ENCODE results near the gene MAPK8IP2.

The MAPK8IP2 gene

GRCh38 chr22:50600538-50600937, at the start of gene MAPK8IP2:
Gene MAPK8IP2, plus strand, starts transcription at chr22:50600793. Its CDS starts 26 bp downstream, at chr22:50600819.
- DNase-seq (ENCODE audit: low read depth in 2 of 2) = no peak

- no peak for DNase-seq (ENCODE audit: low read depth in 2 of 2)
These were observed 49.3 kb upstream of the MAPK8IP2 start for GRCh38 chr22:50551160-50551752.

DNA sequence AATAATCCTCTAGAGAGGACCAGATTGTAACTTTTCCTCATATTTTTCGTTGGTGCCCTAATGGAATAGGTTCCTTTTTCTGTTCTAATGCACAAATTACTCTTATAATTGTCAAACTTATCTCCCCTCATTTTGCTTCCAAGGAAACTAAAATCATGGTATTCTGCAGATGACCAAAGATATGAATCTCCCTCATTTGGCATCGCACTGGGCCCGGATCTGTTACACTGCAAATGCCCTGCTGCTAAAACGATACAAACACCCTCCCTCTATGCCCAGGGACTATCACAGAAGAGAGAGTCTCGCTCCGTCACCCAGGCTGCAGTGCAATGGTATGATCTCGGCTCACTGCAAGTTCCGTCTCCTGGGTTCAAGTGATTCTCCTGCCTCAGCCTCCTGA, 47.3 kb upstream of the MAPK8IP2 start:
- DNase-seq (ENCODE audit: low read depth in 2 of 2) = no peak

- no peak for DNase-seq (ENCODE audit: low read depth in 2 of 2)
These were observed 43.9 kb upstream of the MAPK8IP2 start for GRCh38 chr22:50556703-50557102.

DNA sequence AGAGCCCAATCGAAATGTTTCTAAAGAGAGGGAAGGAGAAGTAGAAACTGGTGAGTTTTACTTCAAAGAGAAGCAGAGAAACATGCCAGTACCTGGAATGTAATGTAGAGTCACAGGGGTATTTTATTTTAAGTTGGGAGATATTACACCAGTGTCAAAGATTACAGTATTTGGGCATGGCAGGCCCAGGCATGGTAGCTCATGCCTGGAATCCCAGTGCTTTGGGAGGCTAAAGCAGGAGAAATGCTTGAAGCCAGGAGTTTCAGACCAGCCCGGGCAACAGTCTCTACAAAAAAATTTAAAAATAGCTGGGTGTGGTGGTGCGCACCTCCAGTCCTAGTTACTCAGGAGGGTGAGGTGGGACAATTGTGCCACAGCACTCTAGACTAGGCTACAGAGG, 40.6 kb upstream of the MAPK8IP2 start:
- DNase-seq (ENCODE audit: low read depth in 2 of 2) = no peak

GRCh38 chr22:50561401-50562358, 38.9 kb upstream of the MAPK8IP2 start:
- DNase-seq (ENCODE audit: low read depth in 2 of 2) = no peak

GRCh38 chr22:50562523-50563412, 37.8 kb upstream of the MAPK8IP2 start, which contains the start of gene SYCE3:
Gene SYCE3, minus strand, starts transcription at chr22:50562919. Its CDS starts 6,514 bp downstream, at chr22:50556405.
- peak; percentile 94 to 96 for DNase-seq (ENCODE audit: low read depth in 2 of 2)

DNA sequence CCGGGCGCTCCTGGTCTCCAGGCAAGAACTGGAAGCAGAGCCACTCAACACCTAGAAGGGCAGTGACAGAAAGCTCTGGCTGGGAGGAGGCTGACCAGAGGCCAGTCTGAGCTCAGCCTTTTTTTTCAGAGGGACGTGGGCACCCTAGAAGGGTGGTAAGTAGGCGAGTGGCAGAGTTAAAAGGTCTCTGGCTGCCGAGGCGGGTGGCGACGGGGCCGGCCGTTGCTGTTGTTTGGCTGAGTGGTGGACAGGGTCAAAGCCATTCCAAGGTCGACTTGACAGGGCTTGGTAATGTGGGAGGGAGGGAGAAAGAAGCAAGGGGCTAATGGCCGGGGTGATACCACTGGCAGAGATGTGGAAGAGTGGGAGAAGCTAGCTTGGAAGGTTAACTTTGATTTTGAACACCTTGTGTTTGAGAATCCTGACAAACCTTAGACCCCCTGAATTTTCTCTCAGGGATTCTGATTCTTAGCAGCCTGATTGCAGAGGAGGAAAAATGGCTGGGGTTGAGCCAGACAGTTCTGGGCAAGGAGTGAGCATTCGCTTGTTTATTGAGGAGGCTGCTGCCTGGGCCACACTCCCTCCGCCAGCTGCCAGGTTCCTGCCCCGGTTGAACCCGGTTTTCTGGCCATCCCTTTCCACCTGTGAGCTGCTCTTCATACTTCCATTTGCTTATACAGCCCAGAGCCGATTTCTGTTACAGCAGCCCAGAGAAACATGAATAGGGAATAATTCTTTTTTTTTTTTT, 37.0 kb upstream of the MAPK8IP2 start:
- no peak for DNase-seq (ENCODE audit: low read depth in 2 of 2)

GRCh38 chr22:50564289-50564688, 36.3 kb upstream of the MAPK8IP2 start:
- no peak for DNase-seq (ENCODE audit: low read depth in 2 of 2)

GRCh38 chr22:50567721-50568252, 32.8 kb upstream of the MAPK8IP2 start:
- DNase-seq (ENCODE audit: low read depth in 2 of 2) = no peak

- no peak for DNase-seq (ENCODE audit: low read depth in 2 of 2)
These were observed 32.0 kb upstream of the MAPK8IP2 start for GRCh38 chr22:50568626-50569025.

DNA sequence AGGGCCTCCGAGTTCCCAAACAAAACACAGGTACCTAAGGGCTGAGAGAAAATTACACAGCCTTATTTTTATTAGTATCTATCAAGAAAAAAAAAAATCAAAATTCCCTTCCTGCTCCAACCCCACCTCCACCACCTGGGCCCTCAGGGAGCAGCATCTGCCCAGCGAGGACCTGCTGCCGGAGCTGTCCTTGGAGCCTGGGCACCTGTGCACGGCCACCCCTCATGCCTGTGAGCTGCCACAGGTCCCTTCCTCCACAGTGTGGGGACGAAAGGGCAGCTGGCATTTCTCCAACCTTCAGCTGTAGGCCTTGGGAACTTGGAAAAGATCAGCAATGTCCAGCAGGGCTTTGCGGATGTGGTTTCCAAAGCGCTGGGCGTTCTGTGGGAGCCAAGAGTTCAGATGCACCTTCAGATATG, 31.5 kb upstream of the MAPK8IP2 start:
- no peak for DNase-seq (ENCODE audit: low read depth in 2 of 2)

- no peak for DNase-seq (ENCODE audit: low read depth in 2 of 2)
These were observed 30.6 kb upstream of the MAPK8IP2 start for GRCh38 chr22:50569896-50570535.

GRCh38 chr22:50570861-50571260, 29.7 kb upstream of the MAPK8IP2 start:
- no peak for DNase-seq (ENCODE audit: low read depth in 2 of 2)

GRCh38 chr22:50571264-50572175, 29.1 kb upstream of the MAPK8IP2 start:
- DNase-seq (ENCODE audit: low read depth in 2 of 2) = no peak

DNA sequence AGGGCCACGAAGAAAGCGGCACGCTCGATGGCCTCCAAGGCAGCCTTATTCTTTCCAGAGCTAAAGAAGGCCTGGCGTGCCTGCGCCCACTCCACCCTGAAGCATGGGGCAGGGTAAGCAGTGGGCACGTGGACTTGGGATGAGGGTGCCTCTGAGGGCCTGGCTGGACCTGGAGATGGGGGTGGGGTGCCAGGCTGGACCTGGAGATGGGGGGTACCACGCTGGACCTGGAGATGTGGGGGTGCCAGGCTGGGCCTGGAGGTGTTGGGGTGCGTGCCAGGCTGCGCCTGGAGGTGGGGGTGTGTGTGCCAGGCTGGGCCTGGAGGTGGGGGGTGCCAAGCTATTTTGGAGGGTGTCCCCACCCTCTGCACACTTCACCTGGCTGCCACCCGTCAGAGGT, 27.6 kb upstream of the MAPK8IP2 start:
- no peak for DNase-seq (ENCODE audit: low read depth in 2 of 2)

DNA sequence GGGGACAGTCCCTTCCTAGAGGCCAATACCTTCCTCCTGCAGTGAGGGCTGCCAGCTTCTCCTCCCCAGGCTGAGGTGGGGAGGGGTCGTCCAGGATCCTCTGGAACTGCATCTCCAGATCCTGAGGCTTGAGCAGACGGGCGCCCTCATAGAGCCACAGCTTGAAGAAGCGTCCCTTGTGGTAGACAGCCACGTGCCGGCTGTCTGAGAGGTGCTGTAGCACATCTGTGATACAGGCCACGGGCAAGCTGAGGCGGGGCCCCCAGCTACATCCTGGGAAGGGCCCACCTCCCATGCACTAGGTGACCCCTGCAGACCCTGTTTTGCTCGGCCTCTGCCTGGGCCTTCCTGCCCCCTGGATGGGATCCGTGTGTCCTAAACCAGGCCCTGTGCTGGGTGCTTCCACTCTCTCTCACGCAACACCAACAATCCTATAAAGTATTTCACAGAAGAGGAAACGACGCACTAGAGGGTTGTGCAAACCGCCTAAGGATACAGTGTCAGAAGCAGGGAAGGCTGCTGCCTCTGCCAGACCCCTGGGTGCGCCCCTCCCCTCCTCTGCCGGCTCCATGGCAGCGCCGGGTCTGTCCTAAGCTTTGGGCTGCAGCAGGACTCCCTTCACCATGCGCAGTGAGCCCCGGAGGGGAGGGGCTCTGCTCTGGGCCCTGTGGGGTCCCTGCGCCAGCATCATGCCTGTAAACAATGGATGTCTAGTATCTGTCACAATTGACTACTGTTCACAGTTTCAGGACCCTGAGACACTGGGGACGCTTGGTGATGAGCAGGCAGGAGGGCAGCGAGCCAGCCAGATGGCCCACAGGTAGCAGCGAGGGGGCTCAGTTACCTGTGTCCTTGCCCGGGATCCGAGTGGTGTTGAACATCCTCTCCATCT, 26.9 kb upstream of the MAPK8IP2 start:
- no peak for DNase-seq (ENCODE audit: low read depth in 2 of 2)

DNA sequence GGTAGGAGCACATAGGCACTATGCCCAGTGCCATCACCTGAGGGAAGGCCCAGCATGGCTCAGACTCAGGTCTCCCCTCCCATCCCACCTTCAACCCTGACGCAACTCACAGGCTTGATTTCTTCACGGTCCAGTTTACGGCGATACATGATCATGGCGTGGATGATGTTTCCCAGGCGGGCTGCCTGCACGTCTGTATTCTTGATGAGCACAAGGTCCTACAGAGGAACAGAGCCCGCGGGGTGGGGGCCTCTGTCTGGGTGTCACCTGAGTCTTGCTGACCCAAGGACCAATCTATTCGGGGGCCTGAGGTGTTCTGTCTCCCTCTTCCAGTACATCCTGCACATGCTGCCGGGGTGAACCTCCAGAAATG, 26.2 kb upstream of the MAPK8IP2 start:
- DNase-seq (ENCODE audit: low read depth in 2 of 2) = no peak

All from stimulated activated CD4-positive, alpha-beta T cell treated with anti-CD3 and anti-CD28 coated beads, Interleukin-1b, Interleukin-23, amount 100 ng/mL, for 1 hour (primary cell).